Prostate gland (tissue), 2 donors: ENCODE measurements around the gene LRBA.

Source experiments
- POLR2A ChIP-seq: fragments of 450-650 bp; IDR thresholded peaks from one replicate; pipeline ENCODE4 v1.6.1; 2016; ENCODE audit warnings: antibody characterized with exemption, mild to moderate bottlenecking
- POLR2AphosphoS5 ChIP-seq: sonication (generic); formaldehyde crosslinking; IDR thresholded peaks from one replicate; pipeline ENCODE4 v1.6.1; 2017; ENCODE audit warnings: antibody characterized with exemption
- TF ChIP-seq, protein P1 (sequence below), 4 experiments: fragments of 200-600 bp in 2 of 4; fragments of 450-650 bp in 2 of 4; sonication (generic) in 2 of 4; IDR thresholded peaks; 1 replicate in 3 of 4; 2 replicates in 1 of 4; pipeline ENCODE4 v1.5.1; 2016 to 2019; ENCODE audit warnings: antibody characterized with exemption in 4 of 4, mild to moderate bottlenecking in 2 of 4, moderate library complexity in 2 of 4

DNA sequence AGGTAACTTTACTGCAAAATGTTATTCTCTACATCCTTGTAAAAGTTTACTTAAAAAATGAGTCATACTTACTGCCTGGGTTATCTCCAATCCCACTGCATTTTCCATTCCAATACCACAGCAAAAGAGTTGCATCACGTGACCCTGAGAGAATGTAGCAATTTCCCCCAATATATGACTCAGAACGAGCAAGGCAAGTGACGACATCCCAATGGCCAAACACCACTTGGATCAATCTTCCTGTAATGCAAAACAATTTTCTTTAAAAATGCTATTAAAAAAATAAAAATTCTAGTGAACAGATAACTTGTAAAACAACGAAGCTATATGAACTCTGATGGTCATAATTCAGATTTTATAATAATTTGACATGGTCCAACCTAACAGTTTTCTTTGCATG is 712.5 kb downstream of the LRBA start:
- TF ChIP-seq, protein P1, sequence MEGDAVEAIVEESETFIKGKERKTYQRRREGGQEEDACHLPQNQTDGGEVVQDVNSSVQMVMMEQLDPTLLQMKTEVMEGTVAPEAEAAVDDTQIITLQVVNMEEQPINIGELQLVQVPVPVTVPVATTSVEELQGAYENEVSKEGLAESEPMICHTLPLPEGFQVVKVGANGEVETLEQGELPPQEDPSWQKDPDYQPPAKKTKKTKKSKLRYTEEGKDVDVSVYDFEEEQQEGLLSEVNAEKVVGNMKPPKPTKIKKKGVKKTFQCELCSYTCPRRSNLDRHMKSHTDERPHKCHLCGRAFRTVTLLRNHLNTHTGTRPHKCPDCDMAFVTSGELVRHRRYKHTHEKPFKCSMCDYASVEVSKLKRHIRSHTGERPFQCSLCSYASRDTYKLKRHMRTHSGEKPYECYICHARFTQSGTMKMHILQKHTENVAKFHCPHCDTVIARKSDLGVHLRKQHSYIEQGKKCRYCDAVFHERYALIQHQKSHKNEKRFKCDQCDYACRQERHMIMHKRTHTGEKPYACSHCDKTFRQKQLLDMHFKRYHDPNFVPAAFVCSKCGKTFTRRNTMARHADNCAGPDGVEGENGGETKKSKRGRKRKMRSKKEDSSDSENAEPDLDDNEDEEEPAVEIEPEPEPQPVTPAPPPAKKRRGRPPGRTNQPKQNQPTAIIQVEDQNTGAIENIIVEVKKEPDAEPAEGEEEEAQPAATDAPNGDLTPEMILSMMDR (IDR thresholded peaks at IDR 0.05) = no peak
- TF ChIP-seq POLR2AphosphoS5 = no peak
- no peak for TF ChIP-seq POLR2A
